Mucosa of descending colon (tissue), 3 donors: ENCODE results near the gene DMC1. TPM values are rescaled to one million over a fixed set of nuclear protein-coding genes. Genes with fewer than 3 reads are reported as not detected.

Experiments used
- ATAC-seq: fragments of 200-7000 bp; cut with Tn5 transposase; one replicate; pipeline ENCODE4 v1.9.1; 2020; ENCODE audit warnings: mild to moderate bottlenecking, moderate library complexity
- DNase-seq, 3 donors: peaks; one replicate each; pipeline ENCODE4 v3.0.0-alpha.2; 2020
- H3K36me3 ChIP-seq: fragments of 200-600 bp; one replicate; pipeline ENCODE4 v1.8.0; 2021; ENCODE audit warnings: low read depth, mild to moderate bottlenecking
- H3K4me1 ChIP-seq: fragments of 200-600 bp; one replicate; pipeline ENCODE4 v1.8.0; 2021; ENCODE audit warnings: low read depth, mild to moderate bottlenecking
- H3K4me3 ChIP-seq: fragments of 200-600 bp; one replicate; pipeline ENCODE4 v1.8.0; 2021; ENCODE audit warnings: mild to moderate bottlenecking
- H3K9me3 ChIP-seq: fragments of 200-600 bp; one replicate; pipeline ENCODE4 v1.8.0; 2021; ENCODE audit warnings: mild to moderate bottlenecking
- CTCF ChIP-seq: fragments of 200-600 bp; IDR thresholded peaks from one replicate; pipeline ENCODE4 v1.8.0; 2022; ENCODE audit warnings: antibody characterized with exemption, mild to moderate bottlenecking
- intact Hi-C, 2 donors: fragments of 100-400 bp; cut with DNase I in 1 of 2; cut with micrococcal nuclease in 1 of 2; formaldehyde crosslinking; loops; one replicate each; pipeline versions ENCODE4 v1.11.0 to v1.11.1; 2022; cut with DNase I, micrococcal nuclease
- total RNA-seq, 3 donors: library from RNA; stranded (reverse); fragmentation: NEBNext Ultra II Directional in 2 of 3; extraction: Animal tissue kit (Norgen Biotek cat#: 25700) in 2 of 3; gene quantifications; one replicate each; pipeline versions ENCODE4 v1.2.1 to v1.2.4, GENCODE V29; 2021 to 2023
- donor health status: DM: no; HTN: no; CAD: no; lungs with moderate emphysema.
- donor health status: DM: no; HTN: no; CAD: no.
- donor health status: DM: no; HTN: yes; CAD: no.

DMC1 gene
- total RNA-seq, 3 donors from 2014 or later = 1.3 to 1.8 (median 1.7) TPM

GRCh38 chr22:38469306-38469781 lies 100.6 kb downstream of the DMC1 start:
- DNase-seq (no peak), ATAC-seq (no peak)
- Histone ChIP-seq H3K4me3 (no peak overlapping the region), H3K9me3 (no peaks in the 10 kb centered on the region), H3K4me1 (peaks cover 3% of the 10 kb centered on the region), H3K36me3 (no peaks in the 10 kb centered on the region)
- TF ChIP-seq CTCF = no peak
- intact Hi-C loops = no loop called here

Other genes starting within 250 kb of the DMC1 start
- not detected for gene KCNJ4, start 115.0 kb downstream of the DMC1 start, total RNA-seq
- 10 to 100 TPM in 2 of 3 donors, 1 to 10 TPM in 1; 4.2 to 14.4 (median 11.3) TPM for gene KDELR3, start 102.1 kb downstream of the DMC1 start, total RNA-seq
- gene DDX17, start 63.9 kb downstream of the DMC1 start, total RNA-seq = 100 to 1,000 TPM; 279 to 464 (median 363) TPM
- 1 to 10 TPM in 2 of 3 donors, under 1 TPM in 1; 0.52 to 1.5 (median 1.3) TPM for gene FAM227A, start 86.2 kb upstream of the DMC1 start, total RNA-seq
- gene CBY1, start 86.5 kb upstream of the DMC1 start, total RNA-seq = 10 to 100 TPM; 22.8 to 46.5 (median 30.0) TPM
- gene TOMM22, start 111.8 kb upstream of the DMC1 start, total RNA-seq = 10 to 100 TPM; 64.5 to 84.4 (median 72.4) TPM
- gene JOSD1, start 130.8 kb upstream of the DMC1 start, total RNA-seq = 10 to 100 TPM; 82.5 to 98.3 (median 87.9) TPM
- gene GTPBP1, start 135.8 kb upstream of the DMC1 start, total RNA-seq = 10 to 100 TPM; 73.1 to 96.8 (median 76.8) TPM
- 100 to 1,000 TPM; 130 to 235 (median 181) TPM for gene SUN2, start 185.8 kb upstream of the DMC1 start, total RNA-seq
- gene DNAL4, start 224.0 kb upstream of the DMC1 start, total RNA-seq = 10 to 100 TPM; 14.7 to 17.6 (median 16.1) TPM